Renal cortical epithelial cell (primary cell): Measurements from ENCODE around the gene TBX3. TPM values are rescaled to one million over a fixed set of nuclear protein-coding genes. Genes with fewer than 3 reads are reported as not detected.
"Not testable (repeated sequence)": the region's sequence is repeated elsewhere in the genome, so short reads cannot be mapped to it uniquely, and the experiment has no call there.

Experiments
- DNase-seq: peaks from one replicate; pipeline ENCODE4 v3.0.0-alpha.2; 2011; ENCODE audit warnings: low read depth
- total RNA-seq: library from RNA; depleted of rRNA; stranded (reverse); fragments of >200 nt; gene quantifications from 2 replicates; pipeline ENCODE4 v1.2.3, GENCODE V29; 2014

Gene TBX3
- total RNA-seq: 2.8 and 6.3 TPM in 2 replicates

- peak; percentile 93 for DNase-seq
Observed at GRCh38 chr12:114684098-114684869, at the start of gene TBX3. TSS of gene TBX3 (minus strand) at chr12:114684175. CDS start at chr12:114683200, 975 bp downstream.

- no peak for DNase-seq
Observed at GRCh38 chr12:114732426-114733030, 48.6 kb upstream of the TBX3 start.

- no peak for DNase-seq
Observed at GRCh38 chr12:114729731-114730130, 45.8 kb upstream of the TBX3 start.

GRCh38 chr12:114726092-114726710 lies 42.2 kb upstream of the TBX3 start:
- no peak for DNase-seq

GRCh38 chr12:114722176-114722575 lies 38.2 kb upstream of the TBX3 start:
- DNase-seq: not testable (repeated sequence)

- no peak for DNase-seq
Observed at GRCh38 chr12:114721266-114721665, 37.3 kb upstream of the TBX3 start.

- no peak for DNase-seq
Observed at GRCh38 chr12:114713466-114714215, 29.7 kb upstream of the TBX3 start.

GRCh38 chr12:114711689-114712152 lies 27.7 kb upstream of the TBX3 start:
- no peak for DNase-seq

GRCh38 chr12:114710151-114710550 lies 26.2 kb upstream of the TBX3 start:
- DNase-seq: no peak

GRCh38 chr12:114709112-114709511 lies 25.1 kb upstream of the TBX3 start:
- DNase-seq: no peak

- not testable (repeated sequence) for DNase-seq
Observed at GRCh38 chr12:114708598-114708997, 24.6 kb upstream of the TBX3 start.

GRCh38 chr12:114704096-114704495 lies 20.1 kb upstream of the TBX3 start:
- no peak for DNase-seq

- no peak for DNase-seq
Observed at GRCh38 chr12:114703060-114703493, 19.1 kb upstream of the TBX3 start.

- no peak for DNase-seq
Observed at GRCh38 chr12:114702462-114702861, 18.5 kb upstream of the TBX3 start.

- no peak for DNase-seq
Observed at GRCh38 chr12:114701553-114701952, 17.6 kb upstream of the TBX3 start.

- DNase-seq: no peak
Observed at GRCh38 chr12:114701104-114701414, 17.1 kb upstream of the TBX3 start.

- no peak for DNase-seq
Observed at GRCh38 chr12:114700392-114701103, 16.6 kb upstream of the TBX3 start.

- no peak for DNase-seq
Observed at GRCh38 chr12:114698566-114699163, 14.7 kb upstream of the TBX3 start.

GRCh38 chr12:114697741-114698565 lies 14.0 kb upstream of the TBX3 start:
- no peak for DNase-seq

GRCh38 chr12:114697243-114697716 lies 13.3 kb upstream of the TBX3 start:
- no peak for DNase-seq
